HepG2 (cell line): ENCODE data around the gene ZMIZ1.

Experiments used
- JUND ChIP-seq: sonication (generic); formaldehyde crosslinking; IDR thresholded peaks from 2 replicates; pipeline ENCODE4 v1.8.0; 2022; ENCODE audit warnings: mild to moderate bottlenecking, missing genetic modification reagents
- YY1 ChIP-seq: IDR thresholded peaks from 2 replicates; pipeline ENCODE4 v1.6.1; 2011; ENCODE audit warnings: low read length, low read depth, moderate library complexity, mild to moderate bottlenecking; ENCODE audit not compliant: insufficient read depth, insufficient replicate concordance

GRCh38 chr10:79067241-79068202, 1.2 kb upstream of the ZMIZ1 start:
- peak; percentile 84 for TF ChIP-seq YY1
- no peak for TF ChIP-seq JUND
